Omental fat pad (tissue), 4 donors: ENCODE results near the gene CLIC5. TPM values are rescaled to one million over a fixed set of nuclear protein-coding genes. Genes with fewer than 3 reads are reported as not detected.

Experiments
- ATAC-seq: fragments of 150-250 bp; one replicate; pipeline ENCODE4 v1.9.1; 2016; ENCODE audit warnings: mild to moderate bottlenecking, moderate library complexity; ENCODE audit not compliant: low FRiP score
- DNase-seq: peaks from one replicate; pipeline ENCODE4 v3.0.0-alpha.2; 2019; ENCODE audit warnings: low spot score
- total RNA-seq, 4 donors: library from RNA; depleted of rRNA; stranded (reverse); fragments of >200 nt; gene quantifications; one replicate each; pipeline ENCODE4 v1.1.0, GENCODE V29; 2016
- TF ChIP-seq, protein P1 (sequence below), 3 donors: fragments of 450-650 bp; IDR thresholded peaks; one replicate each; pipeline ENCODE4 v1.5.1; 2016 to 2017; ENCODE audit warnings: antibody characterized with exemption in 3 of 3, mild to moderate bottlenecking in 3 of 3, moderate library complexity in 2 of 3

Gene CLIC5
- total RNA-seq, 4 donors from 2014 or later, result 9.4 to 56.0 (median 21.5) TPM

- TF ChIP-seq, protein P1, sequence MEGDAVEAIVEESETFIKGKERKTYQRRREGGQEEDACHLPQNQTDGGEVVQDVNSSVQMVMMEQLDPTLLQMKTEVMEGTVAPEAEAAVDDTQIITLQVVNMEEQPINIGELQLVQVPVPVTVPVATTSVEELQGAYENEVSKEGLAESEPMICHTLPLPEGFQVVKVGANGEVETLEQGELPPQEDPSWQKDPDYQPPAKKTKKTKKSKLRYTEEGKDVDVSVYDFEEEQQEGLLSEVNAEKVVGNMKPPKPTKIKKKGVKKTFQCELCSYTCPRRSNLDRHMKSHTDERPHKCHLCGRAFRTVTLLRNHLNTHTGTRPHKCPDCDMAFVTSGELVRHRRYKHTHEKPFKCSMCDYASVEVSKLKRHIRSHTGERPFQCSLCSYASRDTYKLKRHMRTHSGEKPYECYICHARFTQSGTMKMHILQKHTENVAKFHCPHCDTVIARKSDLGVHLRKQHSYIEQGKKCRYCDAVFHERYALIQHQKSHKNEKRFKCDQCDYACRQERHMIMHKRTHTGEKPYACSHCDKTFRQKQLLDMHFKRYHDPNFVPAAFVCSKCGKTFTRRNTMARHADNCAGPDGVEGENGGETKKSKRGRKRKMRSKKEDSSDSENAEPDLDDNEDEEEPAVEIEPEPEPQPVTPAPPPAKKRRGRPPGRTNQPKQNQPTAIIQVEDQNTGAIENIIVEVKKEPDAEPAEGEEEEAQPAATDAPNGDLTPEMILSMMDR (IDR thresholded peaks at IDR 0.05), result no peak
- ATAC-seq (no peak), DNase-seq (no peak)
These were observed 14.8 kb downstream of the CLIC5 start for GRCh38 chr6:46000905-46001304.

DNA sequence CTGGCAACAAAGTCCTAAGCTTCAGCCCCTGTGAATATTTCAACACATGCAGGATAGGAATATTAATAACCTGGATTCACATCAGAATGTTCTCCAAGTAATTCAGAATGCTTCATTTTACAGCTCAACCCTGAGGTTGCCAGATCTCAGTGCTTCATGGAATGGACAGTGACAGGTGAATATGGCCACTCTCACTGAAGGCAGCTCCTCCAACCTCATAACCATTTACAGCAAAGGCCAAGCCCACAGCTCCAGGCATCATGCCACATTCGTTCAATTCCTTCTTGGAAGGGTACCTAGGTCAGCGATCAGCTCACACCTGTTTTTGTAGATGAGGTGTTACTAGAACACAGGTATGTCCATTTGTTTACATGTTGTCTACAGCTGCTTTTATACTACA is 17.1 kb downstream of the CLIC5 start:
- TF ChIP-seq, protein P1 (IDR thresholded peaks at IDR 0.05), result no peak
- no peak for DNase-seq
- ATAC-seq, result no peak

- DNase-seq (no peak), ATAC-seq (no peak)
- TF ChIP-seq, protein P1 (IDR thresholded peaks at IDR 0.05), result no peak
These were observed 17.7 kb downstream of the CLIC5 start for GRCh38 chr6:45997875-45998506.

- TF ChIP-seq, protein P1 (IDR thresholded peaks at IDR 0.05), result no peak
- ATAC-seq, result no peak
- DNase-seq, result no peak
These were observed 24.5 kb downstream of the CLIC5 start for GRCh38 chr6:45991189-45991588.

GRCh38 chr6:45990162-45990561 is 25.5 kb downstream of the CLIC5 start:
- TF ChIP-seq, protein P1 (IDR thresholded peaks at IDR 0.05), result no peak
- no peak for DNase-seq
- ATAC-seq, result no peak

DNA sequence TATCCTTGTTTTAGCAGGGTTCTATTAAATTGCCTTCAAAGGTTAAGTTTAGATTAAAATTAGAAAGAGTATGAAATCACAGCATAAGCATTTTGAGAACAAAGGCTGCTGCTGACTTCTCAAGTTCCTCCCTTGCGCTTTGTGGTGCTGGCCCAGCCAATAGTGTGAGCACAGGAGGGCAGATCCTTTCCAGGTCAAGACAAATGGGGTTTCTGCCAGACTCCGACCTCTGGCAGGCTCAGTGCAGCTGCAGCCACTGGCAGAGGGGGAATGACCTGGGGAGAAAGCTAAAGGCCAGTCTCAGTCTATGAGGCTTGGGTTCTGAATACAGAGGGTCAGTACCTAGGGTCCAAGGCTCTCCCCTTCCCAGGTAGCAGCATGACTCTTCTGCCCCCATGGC is 27.0 kb downstream of the CLIC5 start:
- ATAC-seq, result peak; percentile 68
- TF ChIP-seq, protein P1 (IDR thresholded peaks at IDR 0.05), result no peak

GRCh38 chr6:45987856-45988255 is 27.8 kb downstream of the CLIC5 start:
- TF ChIP-seq, protein P1 (IDR thresholded peaks at IDR 0.05), result no peak
- no peak for DNase-seq
- no peak for ATAC-seq

More for the DNA sequence above, 27.0 kb downstream of the CLIC5 start:
- no peak for DNase-seq
